ENCODE data around the gene DHX16. TPM values are rescaled to one million over a fixed set of nuclear protein-coding genes. Genes with fewer than 3 reads are reported as not detected.

DHX16 gene
- total RNA-seq, 2 experiments from 2014 or later: 15.9 to 16.1 TPM

- Mint-ChIP-seq H3K27me3 (no peaks in the 10 kb centered on the region), H3K36me3 (ENCODE audit: low read depth) (peaks cover 66% of the 10 kb centered on the region), H3K4me1 (ENCODE audit: low read depth) (peaks cover 20% of the 10 kb centered on the region), H3K27ac (peak within 1 kb of the TSS; percentile 93), H3K9me3 (no peaks in the 10 kb centered on the region), H3K4me3 (peak within 1 kb of the TSS; percentile 92)
- Histone ChIP-seq H3K4me3 (ENCODE audit: low read length) (peak within 1 kb of the TSS; percentile 81), H3K9me3 (ENCODE audit: control insufficient read depth in 1 of 2, insufficient read depth in 1 of 2, low read length in 2 of 2) (no peaks in the 10 kb centered on the region), H3K36me3 (ENCODE audit: insufficient read depth, low read length) (peaks cover 50% of the 10 kb centered on the region), H3K4me1 (ENCODE audit: insufficient read depth, low read length) (peaks cover 16% of the 10 kb centered on the region), H3K27me3 (ENCODE audit: control insufficient read depth in 1 of 2, insufficient read depth in 2 of 2, low read length in 2 of 2) (no peaks in the 10 kb centered on the region), H3K27ac (ENCODE audit: low read depth in 1 of 2, low read length in 2 of 2) (peak within 1 kb of the TSS; percentile 68 to 91)
- TF ChIP-seq CTCF (IDR thresholded peaks at IDR 0.05): peak; percentile 64
- CTCF ChIA-PET: interaction anchor here (0.6 to 4.8 kb wide), 18 partner anchors 8 to 921 kb away, joined by 3 to 28 read pairs (median 4); partner anchors contain the start of genes C6orf136, DHX16 and NFKBIL1
- intact Hi-C loops (cut with DNase I, micrococcal nuclease): loop anchor here (1.0 to 5.0 kb wide), 6 partner anchors 8 to 281 kb away; partner anchors contain the start of genes DHX16 (in 2 of the 2), C6orf136 (in 1 of the 2) and GTF2H4 (in 1 of the 2)
- DNase-seq: peak; percentile 77 to 95 (median 86)
- POLR2A ChIA-PET: interaction anchor here (0.6 to 2.0 kb wide), 3 partner anchors 9 to 110 kb away, joined by 3 to 15 read pairs (median 13); partner anchors contain the start of genes MRPS18B and PPP1R10
- ATAC-seq (ENCODE audit: poor library complexity): peak; percentile 99
These were observed 46.1 kb downstream of the DHX16 start, which contains the start of gene ATAT1 for GRCh38 chr6:30626484-30627366. ATAT1 (plus strand) TSS chr6:30626874.

GRCh38 chr6:30625511-30625910, 47.3 kb downstream of the DHX16 start:
- peak overlapping the region; percentile 93 for H3K27ac Mint-ChIP-seq

More at GRCh38 chr6:30625511-30625910, 47.3 kb downstream of the DHX16 start:
- no peaks in the 10 kb centered on the region for H3K9me3 ChIP-seq (ENCODE audit: control insufficient read depth in 1 of 2, insufficient read depth in 1 of 2, low read length in 2 of 2)
- intact Hi-C loops (cut with DNase I, micrococcal nuclease): loop anchor here in 1 of 2 experiments (5.0 kb wide), 2 partner anchors 47 to 282 kb away; partner anchors contain the start of genes DHX16 and GTF2H4
- H3K36me3 ChIP-seq (ENCODE audit: insufficient read depth, low read length): peaks cover 55% of the 10 kb centered on the region
- POLR2A ChIA-PET: interaction anchor here (1.7 to 2.0 kb wide), 2 partner anchors 8 to 11 kb away, joined by 13 to 15 read pairs; partner anchors contain the start of genes MRPS18B and PPP1R10
- Mint-ChIP-seq H3K9me3 (no peaks in the 10 kb centered on the region), H3K4me1 (ENCODE audit: low read depth) (peaks cover 20% of the 10 kb centered on the region), H3K36me3 (ENCODE audit: low read depth) (peaks cover 69% of the 10 kb centered on the region), H3K4me3 (peak overlapping the region; percentile 38), H3K27me3 (no peaks in the 10 kb centered on the region)
- TF ChIP-seq CTCF (IDR thresholded peaks at IDR 0.05): no peak
- no peak overlapping the region for H3K27ac ChIP-seq (ENCODE audit: low read depth in 1 of 2, low read length in 2 of 2)
- CTCF ChIA-PET: interaction anchor here (0.9 to 4.8 kb wide), 9 partner anchors 7 to 105 kb away, joined by 3 to 28 read pairs (median 4); partner anchors contain the start of gene C6orf136
- ATAC-seq (ENCODE audit: poor library complexity): no peak
- H3K27me3 ChIP-seq (ENCODE audit: control insufficient read depth in 1 of 2, insufficient read depth in 2 of 2, low read length in 2 of 2): no peaks in the 10 kb centered on the region
- no peak overlapping the region for H3K4me3 ChIP-seq (ENCODE audit: low read length)
- H3K4me1 ChIP-seq (ENCODE audit: insufficient read depth, low read length): peaks cover 16% of the 10 kb centered on the region
- no peak for DNase-seq
